Keratinocyte (primary cell): ENCODE results near the gene UQCRC1. TPM values are rescaled to one million over a fixed set of nuclear protein-coding genes. Genes with fewer than 3 reads are reported as not detected.

ENCODE experiments used
- DNase-seq: peaks from one replicate; pipeline ENCODE4 v3.0.0-alpha.2; 2011; ENCODE audit warnings: low read depth, missing footprints, low spot score
- FAIRE-seq: peaks from 2 replicates; lab custom pipeline; 2011; peaks lifted over from hg19 to GRCh38; lab: Jason Lieb, UNC
- H2AFZ ChIP-seq: 2 replicates; pipeline ENCODE4 v1.6.0; 2012; ENCODE audit warnings: low read length, control low read depth, inconsistent platforms; ENCODE audit not compliant: control insufficient read depth
- H3K27ac ChIP-seq: 2 replicates; pipeline ENCODE4 v1.5.1; 2011; ENCODE audit warnings: low read length; ENCODE audit not compliant: control insufficient read depth, insufficient read depth
- H3K27me3 ChIP-seq: 3 replicates; pipeline ENCODE4 v1.6.0; 2011; ENCODE audit warnings: low read length; ENCODE audit not compliant: control insufficient read depth, insufficient read depth; ENCODE audit errors: extremely low read depth
- H3K36me3 ChIP-seq, 2 experiments: 2 replicates in 1 of 2; 3 replicates in 1 of 2; pipeline ENCODE4 v1.5.1; 2011; ENCODE audit warnings: low read length in 2 of 2, mild to moderate bottlenecking in 1 of 2; ENCODE audit not compliant: control insufficient read depth in 2 of 2, insufficient read depth in 2 of 2; ENCODE audit errors: extremely low read depth in 1 of 2
- H3K4me1 ChIP-seq: 3 replicates; pipeline ENCODE4 v1.5.1; 2011; ENCODE audit warnings: low read length; ENCODE audit not compliant: control insufficient read depth, insufficient read depth; ENCODE audit errors: extremely low read depth
- H3K4me2 ChIP-seq: 3 replicates; pipeline ENCODE4 v1.6.0; 2011; ENCODE audit warnings: low read depth, low read length; ENCODE audit not compliant: control insufficient read depth, insufficient read depth; ENCODE audit errors: extremely low read depth
- H3K4me3 ChIP-seq, 3 experiments: fragments of 200-600 bp in 1 of 3; sonication (generic) in 1 of 3; 2 replicates in 2 of 3; 3 replicates in 1 of 3; pipeline ENCODE4 v1.5.1; 2011 to 2016; ENCODE audit warnings: low read length in 3 of 3, mild to moderate bottlenecking in 3 of 3, control low read depth in 2 of 3, inconsistent platforms in 1 of 3, low read depth in 1 of 3, mixed read lengths in 1 of 3, mixed run types in 1 of 3, moderate library complexity in 1 of 3; ENCODE audit not compliant: control insufficient read depth in 2 of 3, insufficient read depth in 2 of 3; ENCODE audit errors: extremely low read depth in 1 of 3
- H3K79me2 ChIP-seq: 2 replicates; pipeline ENCODE4 v1.6.0; 2012; ENCODE audit warnings: low read length; ENCODE audit not compliant: control insufficient read depth, insufficient read depth
- H3K9ac ChIP-seq: 3 replicates; pipeline ENCODE4 v1.6.0; 2011; ENCODE audit warnings: low read length; ENCODE audit not compliant: control insufficient read depth, insufficient read depth; ENCODE audit errors: extremely low read depth
- H3K9me1 ChIP-seq: 3 replicates; pipeline ENCODE4 v1.6.0; 2011; ENCODE audit warnings: low read length; ENCODE audit not compliant: control insufficient read depth, insufficient read depth; ENCODE audit errors: extremely low read depth
- H3K9me3 ChIP-seq: 2 replicates; pipeline ENCODE4 v1.5.1; 2012; ENCODE audit warnings: low read depth, low read length; ENCODE audit not compliant: control insufficient read depth
- H4K20me1 ChIP-seq: 3 replicates; pipeline ENCODE4 v1.6.0; 2011; ENCODE audit warnings: low read length; ENCODE audit not compliant: control insufficient read depth, insufficient read depth; ENCODE audit errors: extremely low read depth
- EZH2 ChIP-seq: IDR thresholded peaks from one replicate; pipeline ENCODE4 v1.6.1; 2012; ENCODE audit warnings: inconsistent platforms, mild to moderate bottlenecking, low read length, moderate library complexity
- dilution Hi-C: fragments of 300-500 bp; cut with MboI; formaldehyde crosslinking; loops from one replicate; pipeline ENCODE4 v1.7.0; 2020; ENCODE audit warnings: low sequenced_read_pairs; ENCODE audit not compliant: extremely low pct_ligation_motif_present
- polyA plus RNA-seq, 5 experiments: library from polyadenylated mRNA; depleted of rRNA in 3 of 5; stranded (reverse) in 3 of 5; stranded (forward) in 1 of 5; unstranded in 1 of 5; fragments of >200 nt; gene quantifications; 1 replicate in 1 of 5; 2 replicates in 3 of 5; 3 replicates in 1 of 5; pipeline versions ENCODE4 v1.2.1 to v1.2.3, GENCODE V29; 2011 to 2012; ENCODE audit warnings: missing spikeins in 2 of 5, low read depth in 1 of 5, low replicate concordance in 1 of 5
- TF ChIP-seq, protein P1 (sequence below), 3 experiments: IDR thresholded peaks in 1 of 3; conservative IDR thresholded peaks in 1 of 3; optimal IDR thresholded peaks in 1 of 3; 2 replicates in 2 of 3; 3 replicates in 1 of 3; pipeline versions ENCODE3 to v1.5.1; 2011; ENCODE audit warnings: low read length in 3 of 3, mild to moderate bottlenecking in 3 of 3, moderate library complexity in 2 of 3, control low read depth in 1 of 3, inconsistent platforms in 1 of 3; ENCODE audit not compliant: insufficient read depth in 2 of 3; ENCODE audit errors: extremely low read depth in 1 of 3

The UQCRC1 gene
- polyA plus RNA-seq, 1 donor (not counting 4 experiments of a cell fraction or from before 2014, with no cell fraction given), result 440 TPM

DNA sequence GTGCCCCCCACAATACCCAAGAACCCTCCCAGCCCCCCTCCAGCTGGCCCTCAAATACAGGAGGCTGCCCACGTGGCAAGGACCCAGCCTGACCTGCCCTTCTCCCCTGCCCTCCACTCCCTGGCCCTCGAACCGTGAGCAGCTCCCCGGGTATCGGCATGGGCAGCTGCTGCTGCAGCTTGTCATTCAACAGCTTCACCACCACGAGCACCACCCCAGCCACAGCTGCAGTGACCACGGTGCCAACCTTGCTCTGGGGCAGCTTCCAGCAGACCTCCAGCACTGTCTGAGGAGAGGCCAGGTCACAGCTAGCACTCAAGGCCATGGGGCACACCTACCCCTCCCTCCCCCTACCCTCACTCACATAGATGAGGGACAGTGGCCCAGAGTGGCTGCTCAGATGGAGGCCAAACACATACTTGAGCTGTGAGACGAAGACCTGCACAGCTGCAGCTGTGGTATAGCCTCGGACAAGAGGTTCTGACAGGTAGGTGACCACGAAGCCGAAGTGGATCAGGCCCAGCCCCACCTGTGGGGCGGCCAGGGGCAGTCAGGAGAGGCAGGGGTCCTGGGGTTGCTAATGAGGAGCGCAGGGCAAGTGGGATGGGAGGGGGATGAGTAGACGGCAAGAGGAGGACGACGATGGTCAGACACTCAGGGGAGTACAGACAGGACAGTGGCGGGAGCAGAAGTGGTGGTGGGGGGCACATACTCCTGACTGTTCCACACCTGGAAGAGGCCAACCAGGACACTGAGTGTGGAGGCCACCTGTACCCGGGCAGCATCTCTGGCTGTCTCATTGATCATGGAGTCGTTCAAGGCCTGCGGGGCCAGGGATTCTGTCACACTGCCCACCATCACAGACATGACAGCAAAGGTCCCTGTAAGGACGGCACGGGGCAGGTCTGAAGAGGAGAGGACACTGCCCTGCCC lies 22.3 kb upstream of the UQCRC1 start:
- Histone ChIP-seq H3K9me3 (no peaks in the 10 kb centered on the region), H2AFZ (no peak overlapping the region), H3K4me2 (no peak overlapping the region), H3K27me3 (no peaks in the 10 kb centered on the region), H3K9me1 (peaks cover 2% of the 10 kb centered on the region), H3K9ac (no peak overlapping the region), H3K4me1 (peaks cover 11% of the 10 kb centered on the region), H3K79me2 (peaks cover 13% of the 10 kb centered on the region), H3K27ac (no peak overlapping the region), H3K4me3 (no peak overlapping the region), H4K20me1 (peaks cover 2% of the 10 kb centered on the region), H3K36me3 (peaks cover 34 to 42% of the 10 kb centered on the region in 2 experiments)
- TF ChIP-seq, protein P1, sequence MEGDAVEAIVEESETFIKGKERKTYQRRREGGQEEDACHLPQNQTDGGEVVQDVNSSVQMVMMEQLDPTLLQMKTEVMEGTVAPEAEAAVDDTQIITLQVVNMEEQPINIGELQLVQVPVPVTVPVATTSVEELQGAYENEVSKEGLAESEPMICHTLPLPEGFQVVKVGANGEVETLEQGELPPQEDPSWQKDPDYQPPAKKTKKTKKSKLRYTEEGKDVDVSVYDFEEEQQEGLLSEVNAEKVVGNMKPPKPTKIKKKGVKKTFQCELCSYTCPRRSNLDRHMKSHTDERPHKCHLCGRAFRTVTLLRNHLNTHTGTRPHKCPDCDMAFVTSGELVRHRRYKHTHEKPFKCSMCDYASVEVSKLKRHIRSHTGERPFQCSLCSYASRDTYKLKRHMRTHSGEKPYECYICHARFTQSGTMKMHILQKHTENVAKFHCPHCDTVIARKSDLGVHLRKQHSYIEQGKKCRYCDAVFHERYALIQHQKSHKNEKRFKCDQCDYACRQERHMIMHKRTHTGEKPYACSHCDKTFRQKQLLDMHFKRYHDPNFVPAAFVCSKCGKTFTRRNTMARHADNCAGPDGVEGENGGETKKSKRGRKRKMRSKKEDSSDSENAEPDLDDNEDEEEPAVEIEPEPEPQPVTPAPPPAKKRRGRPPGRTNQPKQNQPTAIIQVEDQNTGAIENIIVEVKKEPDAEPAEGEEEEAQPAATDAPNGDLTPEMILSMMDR (optimal IDR thresholded peaks at IDR 0.05 in 1 of 3, IDR thresholded peaks at IDR 0.05 in 1 of 3, conservative IDR thresholded peaks at IDR 0.05 in 1 of 3; ENCODE audit: extremely low read depth in 1 of 3, insufficient read depth in 2 of 3, low read length in 3 of 3), result no peak
- no peak for TF ChIP-seq EZH2
- FAIRE-seq, result no peak
- dilution Hi-C loops, result no loop called here
- no peak for DNase-seq

GRCh38 chr3:48630833-48631232 lies 21.4 kb upstream of the UQCRC1 start:
- peaks cover 7% of the 10 kb centered on the region for H3K4me1 ChIP-seq
- H3K4me3 ChIP-seq, result no peak overlapping the region
- no peaks in the 10 kb centered on the region for H3K27me3 ChIP-seq
- no peak overlapping the region for H3K4me2 ChIP-seq
- H3K9me1 ChIP-seq, result peaks cover 2% of the 10 kb centered on the region
- dilution Hi-C loops, result no loop called here
- no peak overlapping the region for H2AFZ ChIP-seq
- peaks cover 13% of the 10 kb centered on the region for H3K79me2 ChIP-seq
- no peak overlapping the region for H3K9ac ChIP-seq
- H4K20me1 ChIP-seq, result peaks cover 2% of the 10 kb centered on the region
- H3K9me3 ChIP-seq, result no peaks in the 10 kb centered on the region
- H3K36me3 ChIP-seq, result peaks cover 38 to 48% of the 10 kb centered on the region in 2 experiments
- TF ChIP-seq EZH2, result no peak
- TF ChIP-seq, protein P1 (optimal IDR thresholded peaks at IDR 0.05 in 1 of 3, IDR thresholded peaks at IDR 0.05 in 1 of 3, conservative IDR thresholded peaks at IDR 0.05 in 1 of 3; ENCODE audit: extremely low read depth in 1 of 3, insufficient read depth in 2 of 3, low read length in 3 of 3), result no peak
- no peak for FAIRE-seq
- no peak for DNase-seq
- H3K27ac ChIP-seq, result no peak overlapping the region
